HEK293 (cell line): ENCODE measurements around the gene CCDC38.

Source experiments
- CTCF ChIA-PET: fragments of 350-600 bp; formaldehyde crosslinking; extraction: SDS; loops from one replicate; lab custom pipeline; 2021; ENCODE audit warnings: antibody characterized with exemption; lab: Yijun Ruan, JAX
- POLR2A ChIA-PET: fragments of 300-600 bp; formaldehyde crosslinking; extraction: SDS; loops from one replicate; lab custom pipeline; 2020; ENCODE audit warnings: antibody characterized with exemption, inconsistent platforms; lab: Yijun Ruan, JAX
- H3K27ac ChIP-seq: fragments of 200-500 bp; sonication (Bioruptor generic); 2 replicates; pipeline ENCODE4 v1.5.1; 2014; ENCODE audit warnings: low read depth, low read length, control low read depth, inconsistent platforms; ENCODE audit errors: extremely low read depth
- H3K36me3 ChIP-seq, 2 experiments: fragments of 200-500 bp in 1 of 2; sonication (Bioruptor generic) in 1 of 2; 1 replicate in 1 of 2; 2 replicates in 1 of 2; pipeline ENCODE4 v1.5.1; 2014 to 2017; ENCODE audit warnings: inconsistent platforms in 2 of 2, low read length in 2 of 2; ENCODE audit not compliant: control insufficient read depth in 2 of 2, insufficient read depth in 1 of 2
- H3K4me1 ChIP-seq: fragments of 200-500 bp; sonication (Bioruptor generic); 2 replicates; pipeline ENCODE4 v1.5.1; 2014; ENCODE audit warnings: mild to moderate bottlenecking, low read length, inconsistent platforms; ENCODE audit not compliant: control insufficient read depth, insufficient read depth
- H3K4me3 ChIP-seq: 2 replicates; pipeline ENCODE4 v1.5.1; 2011; ENCODE audit warnings: low read depth, mild to moderate bottlenecking, control low read depth, low read length, moderate library complexity
- H3K9me3 ChIP-seq: fragments of 200-500 bp; sonication (Bioruptor generic); 2 replicates; pipeline ENCODE4 v1.5.1; 2014; ENCODE audit warnings: low read depth, low read length, inconsistent platforms; ENCODE audit not compliant: control insufficient read depth, insufficient read depth
- ATF2 ChIP-seq: fragments of 450-650 bp; formaldehyde crosslinking; IDR thresholded peaks from 2 replicates; pipeline ENCODE4 v1.5.1; 2016; ENCODE audit warnings: missing biosample characterization, missing genetic modification characterization, low read depth
- HOXC10 ChIP-seq: sonication (generic); formaldehyde crosslinking; IDR thresholded peaks from 2 replicates; pipeline ENCODE4 v1.8.1; 2023; ENCODE audit warnings: mild to moderate bottlenecking, missing genetic modification reagents
- KLF16 ChIP-seq: fragments of 450-650 bp; formaldehyde crosslinking; IDR thresholded peaks from 2 replicates; pipeline ENCODE4 v1.5.1; 2017; ENCODE audit warnings: missing biosample characterization, missing genetic modification characterization
- KLF7 ChIP-seq: fragments of 450-650 bp; formaldehyde crosslinking; IDR thresholded peaks from 2 replicates; pipeline ENCODE4 v1.5.1; 2016; ENCODE audit warnings: missing biosample characterization, missing genetic modification characterization, borderline replicate concordance
- ZBTB1 ChIP-seq: fragments of 450-650 bp; formaldehyde crosslinking; IDR thresholded peaks from 2 replicates; pipeline ENCODE4 v1.5.1; 2016; ENCODE audit warnings: missing biosample characterization, missing genetic modification characterization
- ZFP3 ChIP-seq: fragments of 450-650 bp; formaldehyde crosslinking; IDR thresholded peaks from 2 replicates; pipeline ENCODE4 v1.5.1; 2016; ENCODE audit warnings: low read depth, missing biosample characterization, missing genetic modification characterization
- ZNF121 ChIP-seq: fragments of 450-650 bp; formaldehyde crosslinking; IDR thresholded peaks from 2 replicates; pipeline ENCODE4 v1.5.1; 2016; ENCODE audit warnings: missing biosample characterization, missing genetic modification characterization
- ZNF138 ChIP-seq: fragments of 450-650 bp; formaldehyde crosslinking; IDR thresholded peaks from 2 replicates; pipeline ENCODE4 v1.5.1; 2016; ENCODE audit warnings: missing biosample characterization, missing genetic modification characterization, borderline replicate concordance
- ZNF140 ChIP-seq: fragments of 450-650 bp; formaldehyde crosslinking; IDR thresholded peaks from 2 replicates; pipeline ENCODE4 v1.5.1; 2016; ENCODE audit warnings: missing biosample characterization, missing genetic modification characterization
- ZNF184 ChIP-seq: fragments of 450-650 bp; IDR thresholded peaks from 2 replicates; pipeline ENCODE4 v1.5.1; 2018; ENCODE audit warnings: missing biosample characterization, mild to moderate bottlenecking, missing genetic modification characterization
- ZNF202 ChIP-seq: fragments of 450-650 bp; formaldehyde crosslinking; IDR thresholded peaks from 2 replicates; pipeline ENCODE4 v1.5.1; 2016; ENCODE audit warnings: missing biosample characterization, missing genetic modification characterization, borderline replicate concordance
- ZNF292 ChIP-seq: fragments of 450-650 bp; formaldehyde crosslinking; IDR thresholded peaks from 2 replicates; pipeline ENCODE4 v1.5.1; 2016; ENCODE audit warnings: low read depth, missing biosample characterization, missing genetic modification characterization, borderline replicate concordance
- ZNF354C ChIP-seq: fragments of 450-650 bp; formaldehyde crosslinking; IDR thresholded peaks from 2 replicates; pipeline ENCODE4 v1.5.1; 2016; ENCODE audit warnings: missing biosample characterization, missing genetic modification characterization, low read depth, borderline replicate concordance
- ZNF362 ChIP-seq: fragments of 450-650 bp; formaldehyde crosslinking; IDR thresholded peaks from 2 replicates; pipeline ENCODE4 v1.5.1; 2016; ENCODE audit warnings: missing biosample characterization, missing genetic modification characterization
- ZNF37A ChIP-seq: fragments of 450-650 bp; IDR thresholded peaks from 2 replicates; pipeline ENCODE4 v1.5.1; 2018; ENCODE audit warnings: missing biosample characterization, missing genetic modification characterization
- ZNF488 ChIP-seq: fragments of 450-650 bp; formaldehyde crosslinking; IDR thresholded peaks from 2 replicates; pipeline ENCODE4 v1.5.1; 2016; ENCODE audit warnings: missing biosample characterization, missing genetic modification characterization
- ZNF518A ChIP-seq: fragments of 450-650 bp; formaldehyde crosslinking; conservative IDR thresholded peaks from 2 replicates; pipeline ENCODE4 v1.5.1; 2016; ENCODE audit warnings: low read depth, missing biosample characterization, missing genetic modification characterization
- ZNF677 ChIP-seq: fragments of 450-650 bp; IDR thresholded peaks from 2 replicates; pipeline ENCODE4 v1.5.0; 2018; ENCODE audit warnings: missing biosample characterization, mild to moderate bottlenecking, missing genetic modification characterization, moderate library complexity
- ZSCAN16 ChIP-seq: fragments of 450-650 bp; formaldehyde crosslinking; IDR thresholded peaks from 2 replicates; pipeline ENCODE4 v1.5.1; 2016; ENCODE audit warnings: missing biosample characterization, missing genetic modification characterization
- ZSCAN23 ChIP-seq: fragments of 450-650 bp; formaldehyde crosslinking; IDR thresholded peaks from 2 replicates; pipeline ENCODE4 v1.5.1; 2016; ENCODE audit warnings: missing biosample characterization, missing genetic modification characterization
- ZXDB ChIP-seq: fragments of 450-650 bp; formaldehyde crosslinking; IDR thresholded peaks from 2 replicates; pipeline ENCODE4 v1.5.1; 2016; ENCODE audit warnings: missing biosample characterization, missing genetic modification characterization

The CCDC38 gene

GRCh38 chr12:95949477-95950206, 7.2 kb upstream of the CCDC38 start:
- TF ChIP-seq HOXC10 = no peak
- no peak for TF ChIP-seq ZNF140 (tag by site-specific recombination)
- TF ChIP-seq ZNF354C (tag by site-specific recombination) = no peak
- TF ChIP-seq ZNF362 (tag by site-specific recombination) = no peak
- no peak for TF ChIP-seq ZSCAN23 (tag by site-specific recombination)
- TF ChIP-seq ZNF37A (tag by site-specific recombination) = no peak
- TF ChIP-seq ZNF488 (tag by site-specific recombination) = no peak
- no peak for TF ChIP-seq ZNF677 (tag by site-specific recombination)
- TF ChIP-seq, all 188 proteins: peak for 0
- Histone ChIP-seq H3K36me3 (no peaks in the 10 kb centered on the region), H3K4me3 (no peak overlapping the region), H3K9me3 (no peaks in the 10 kb centered on the region), H3K27ac (no peak overlapping the region), H3K4me1 (peaks cover 3% of the 10 kb centered on the region; the same call in 1 of the 2 replicates)
- ChIA-PET CTCF (interaction anchor here (0.7 kb wide), 1 partner anchor 13 kb away, joined by 3 read pairs; no protein-coding TSS in a partner anchor), POLR2A (no interaction called here)

GRCh38 chr12:95944108-95944704, 1.8 kb upstream of the CCDC38 start:
- Histone ChIP-seq H3K27ac (no peak overlapping the region), H3K36me3 (no peaks in the 10 kb centered on the region), H3K4me3 (no peak overlapping the region), H3K4me1 (peaks cover 3% of the 10 kb centered on the region; the same call in 1 of the 2 replicates), H3K9me3 (no peaks in the 10 kb centered on the region)
- POLR2A ChIA-PET = interaction anchor here (1.7 kb wide), 1 partner anchor 7 kb away, joined by 4 read pairs; no protein-coding TSS in a partner anchor
- CTCF ChIA-PET = interaction anchor here (0.7 to 2.9 kb wide), 4 partner anchors 11 to 1556 kb away, joined by 3 to 17 read pairs (median 7); no protein-coding TSS in a partner anchor
- TF ChIP-seq ZBTB1 (tag by site-specific recombination) (0 out of 2 replicates have a peak, but pooled peaks have one; percentile 82), ZNF202 (peak; percentile 60; the same call in 1 of the 2 replicates), KLF16 (no peak), ZFP3 (peak; percentile 38; the same call in 1 of the 2 replicates), ZNF140 (tag by site-specific recombination) (peak; percentile 86; the same call in 1 of the 2 replicates), ZNF184 (tag by site-specific recombination) (no peak), KLF7 (peak; percentile 38; the same call in 1 of the 2 replicates), ZNF138 (tag by site-specific recombination) (peak; percentile 87), ATF2 (tag by site-specific recombination) (no peak), ZXDB (peak; percentile 75), ZSCAN16 (tag by site-specific recombination) (no peak), ZNF518A (tag by site-specific recombination) (peak; percentile 95), ZNF292 (tag by site-specific recombination) (peak; percentile 90; the same call in 1 of the 2 replicates), ZNF121 (tag by site-specific recombination) (peak; percentile 77), ZNF488 (tag by site-specific recombination) (no peak)
